ENCODE results near the gene UNC5C.

- no peak for TF ChIP-seq CTCF (IDR thresholded peaks at IDR 0.05)
- no peak for TF ChIP-seq POLR2A (IDR thresholded peaks at IDR 0.05)
Measured at GRCh38 chr4:95197353-95197752, 351.4 kb downstream of the UNC5C start.
